ENCODE data around the gene TAX1BP1.

- TF ChIP-seq POLR2A (IDR thresholded peaks at IDR 0.05; ENCODE audit: low read depth, low read length) (no peak), SPI1 (IDR thresholded peaks at IDR 0.05; ENCODE audit: low read depth, low read length) (no peak), POLR2AphosphoS5 (IDR thresholded peaks at IDR 0.05; ENCODE audit: low read depth, low read length) (no peak), TAF1 (IDR thresholded peaks at IDR 0.05; ENCODE audit: low read depth, low read length) (no peak)
Observed at GRCh38 chr7:27763983-27764508, 24.1 kb downstream of the TAX1BP1 start.

Measured in GM12891 (cell line).